Forelimb muscle (tissue), 1 donor: ENCODE data around the gene DYDC1. TPM values are rescaled to one million over a fixed set of nuclear protein-coding genes. Genes with fewer than 3 reads are reported as not detected.
"Not testable (repeated sequence)": the region's sequence is repeated elsewhere in the genome, so short reads cannot be mapped to it uniquely, and the experiment has no call there.

Experiments
- DNase-seq: peaks from one replicate; pipeline ENCODE4 v3.0.0-alpha.2; 2013; ENCODE audit warnings: low read depth
- polyA plus RNA-seq: library from polyadenylated mRNA; unstranded; fragments of 120-200 nt; gene quantifications from one replicate; pipeline ENCODE4 v1.2.1, GENCODE V29; 2013; ENCODE audit not compliant: insufficient read length

The DYDC1 gene
- polyA plus RNA-seq, 1 donor, result not detected

DNA sequence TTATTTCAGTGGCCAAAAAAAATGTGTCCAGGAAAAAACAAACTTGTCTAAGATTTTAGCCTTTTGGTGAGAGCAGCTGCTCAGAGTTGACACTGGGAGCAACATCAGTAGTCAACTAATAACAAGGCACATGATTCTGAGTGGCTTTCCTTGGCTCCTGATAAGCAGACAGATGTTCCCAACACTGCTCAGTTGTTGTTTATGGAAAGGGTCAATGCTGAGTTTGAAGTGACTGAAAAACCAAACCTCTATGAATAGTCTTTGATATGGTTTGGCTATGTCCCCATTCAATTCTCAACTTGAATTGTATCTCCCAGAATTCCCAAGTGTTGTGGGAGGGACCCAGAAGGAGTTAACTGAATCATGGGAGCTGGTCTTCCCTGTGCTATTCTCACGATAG lies 12.3 kb downstream of the DYDC1 start:
- DNase-seq, result no peak

DNA sequence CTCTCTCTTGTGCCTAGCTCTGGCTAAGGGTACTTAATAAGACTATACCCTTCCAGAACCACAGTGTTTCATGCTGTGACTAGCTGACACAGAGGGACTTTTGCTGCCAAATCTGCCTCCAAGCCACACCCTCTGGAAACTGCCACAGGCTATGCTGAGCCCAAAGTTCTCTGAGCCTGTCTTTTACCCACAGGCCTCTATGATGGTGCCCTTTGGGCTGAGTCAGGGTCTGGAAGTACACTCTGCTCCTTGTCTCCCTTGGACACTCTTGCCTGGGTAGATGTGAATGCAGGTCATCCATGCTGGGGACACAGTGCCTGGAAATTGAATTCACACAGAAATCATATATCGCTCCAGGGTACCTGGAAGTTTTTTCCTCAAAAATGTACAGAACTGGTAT lies 22.6 kb downstream of the DYDC1 start:
- no peak for DNase-seq

DNA sequence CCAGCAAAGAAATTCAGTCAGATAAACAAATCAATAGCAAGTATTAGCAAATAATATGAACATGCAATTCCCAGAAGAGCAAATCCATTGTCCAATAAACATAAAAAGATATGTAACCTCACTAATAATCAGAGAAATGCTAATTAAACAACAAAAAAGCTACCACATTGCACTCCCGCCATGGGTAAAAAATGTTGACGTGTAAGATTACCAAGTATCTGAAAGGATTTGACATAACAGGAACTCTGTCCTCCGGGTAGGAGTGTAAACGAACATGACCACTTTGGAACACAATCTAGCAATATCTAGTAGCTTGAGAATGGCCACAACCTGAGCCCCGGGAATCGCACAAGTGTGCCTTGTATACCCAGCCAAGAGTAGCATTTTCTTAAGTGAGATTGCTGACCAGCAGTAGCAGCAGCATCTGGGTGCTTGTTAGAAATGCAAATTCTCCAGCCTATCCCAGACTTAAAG lies 31.6 kb downstream of the DYDC1 start:
- no peak for DNase-seq

DNA sequence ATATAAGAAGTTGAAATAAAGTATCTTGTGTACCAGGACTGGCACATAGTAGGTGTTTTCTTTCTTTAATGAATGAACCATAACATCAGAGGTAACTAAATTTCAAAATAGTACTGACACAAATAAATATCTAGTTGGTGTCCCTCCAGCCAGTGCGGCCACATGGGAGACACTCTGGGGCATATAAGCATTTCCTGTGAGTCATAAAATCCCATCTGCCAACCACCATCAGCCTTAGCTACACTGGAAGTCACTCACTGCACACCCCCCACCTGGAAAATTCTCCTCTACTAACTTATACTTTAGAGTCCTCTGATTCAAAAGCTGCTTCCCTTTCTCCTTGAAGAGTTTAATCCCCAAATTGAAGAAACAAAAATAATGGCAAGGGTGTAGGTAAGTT lies 32.5 kb downstream of the DYDC1 start:
- no peak for DNase-seq

DNA sequence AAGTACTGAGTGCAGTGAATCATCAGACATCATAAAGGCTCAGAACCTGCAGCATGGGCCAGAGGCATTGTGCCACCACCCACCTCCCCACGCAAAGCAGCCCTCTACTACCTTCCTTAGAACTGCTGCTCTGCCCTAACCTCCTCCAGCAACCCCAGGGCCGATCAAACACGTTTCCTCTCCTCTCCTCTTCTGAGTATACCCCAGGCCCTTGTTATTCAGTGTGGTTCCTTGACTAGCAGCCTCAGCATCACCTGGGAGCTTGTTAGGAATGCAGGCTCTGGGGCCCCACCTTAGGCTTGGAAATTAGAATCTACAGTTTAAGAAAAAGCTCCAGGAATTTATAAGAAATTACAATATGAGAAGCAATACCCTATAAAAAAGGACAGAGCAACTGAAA lies 33.2 kb downstream of the DYDC1 start:
- DNase-seq, result no peak

DNA sequence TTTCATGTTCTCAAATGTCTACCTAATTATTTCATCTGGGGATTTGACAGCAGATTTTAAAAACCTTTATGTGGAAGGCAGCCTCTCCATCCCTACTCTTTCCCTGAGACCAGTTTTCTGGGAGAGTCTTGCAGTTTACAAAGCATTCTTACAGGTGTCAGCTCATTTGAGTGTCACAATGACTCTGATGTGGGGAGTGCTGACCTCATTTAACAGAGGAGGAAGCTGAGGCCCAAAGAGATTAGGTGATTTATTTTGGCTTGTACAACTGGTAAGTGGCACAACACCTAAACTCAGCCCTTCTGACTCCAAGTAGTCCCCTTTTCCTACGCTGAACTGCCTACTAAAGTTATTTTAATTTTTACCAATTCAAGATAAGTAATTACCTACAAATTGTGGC lies 33.8 kb downstream of the DYDC1 start:
- DNase-seq, result no peak

DNA sequence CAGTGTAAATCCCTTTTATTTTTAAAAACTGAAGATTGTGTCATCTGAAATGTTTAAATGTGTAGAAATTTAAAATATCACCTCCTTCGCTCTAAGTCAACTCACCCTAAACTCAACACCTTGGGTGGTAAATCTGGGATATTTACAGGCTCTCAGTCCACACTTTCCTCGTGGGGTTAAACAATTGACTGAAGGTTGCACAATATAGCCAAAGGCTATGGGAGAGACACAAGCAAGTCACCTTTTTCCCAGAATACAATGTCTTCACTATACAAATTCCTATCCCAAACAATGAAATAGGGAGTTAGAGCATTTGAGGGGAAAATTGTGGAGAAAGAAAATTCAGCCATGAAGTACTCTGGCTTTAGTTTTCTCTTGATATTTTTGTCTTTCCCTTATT lies 34.4 kb downstream of the DYDC1 start:
- no peak for DNase-seq

DNA sequence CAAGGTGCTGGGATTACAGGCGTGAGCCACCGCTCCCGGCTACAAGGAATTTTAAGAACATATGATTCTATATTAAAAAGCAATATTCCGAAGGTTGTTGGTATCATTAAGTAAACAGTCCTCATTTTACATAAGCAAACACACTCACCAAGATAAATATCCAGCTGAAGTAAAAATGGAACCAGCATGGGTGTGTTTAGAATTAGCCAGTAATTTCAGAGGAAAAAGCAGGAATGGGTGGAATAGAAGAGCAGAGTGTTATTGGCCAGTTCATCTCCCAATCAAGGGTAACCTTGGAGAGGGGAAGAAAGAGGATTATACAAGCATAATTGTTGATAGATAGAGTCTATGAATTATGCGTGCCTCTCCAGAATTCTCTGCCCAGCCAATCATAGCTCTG lies 35.4 kb downstream of the DYDC1 start:
- no peak for DNase-seq

DNA sequence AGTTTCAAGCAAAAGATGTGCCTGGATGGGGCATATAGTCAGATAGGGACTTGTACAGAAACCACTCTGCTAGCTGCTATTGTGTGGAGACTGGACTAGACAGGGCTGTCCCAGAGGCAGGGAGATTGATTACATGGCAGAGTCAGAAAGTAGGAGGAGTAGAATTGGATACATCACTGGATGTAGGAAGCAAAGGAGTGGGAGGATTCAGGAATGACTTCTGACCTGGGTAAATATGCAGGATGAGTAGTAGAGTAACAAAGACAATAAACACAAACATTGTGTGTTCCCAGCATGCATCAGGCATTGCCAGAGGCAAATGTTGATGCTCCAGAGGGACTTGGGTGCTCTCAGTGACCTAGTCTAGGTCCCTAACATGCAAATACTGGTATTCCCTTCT lies 36.2 kb downstream of the DYDC1 start:
- DNase-seq, result no peak

DNA sequence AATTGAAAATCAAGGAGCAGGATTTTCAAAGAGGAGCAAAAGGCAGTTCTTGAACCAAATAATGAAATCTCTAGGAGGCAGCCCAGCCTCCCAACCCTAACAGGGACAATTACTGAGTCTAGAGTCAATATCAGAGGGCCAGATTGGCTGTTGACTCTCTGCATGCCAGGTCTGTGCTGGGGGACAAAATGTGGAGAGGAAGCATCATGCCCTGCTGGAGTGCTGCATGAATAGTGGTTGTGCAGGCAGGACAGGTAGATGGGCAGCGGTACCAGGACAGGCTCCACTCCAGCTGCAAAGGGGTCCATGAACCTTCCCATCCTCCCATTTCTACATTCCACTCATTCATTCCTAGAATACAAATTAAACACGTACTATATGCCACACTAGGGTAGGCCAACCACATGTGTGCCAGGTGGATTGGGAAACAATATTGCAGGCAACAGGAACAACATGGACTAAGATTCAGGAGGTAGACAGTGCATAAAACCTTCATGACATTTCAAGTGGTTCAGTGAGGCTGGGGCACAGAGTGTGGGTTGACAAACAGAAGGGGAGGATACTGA lies 36.7 kb downstream of the DYDC1 start:
- DNase-seq, result no peak

DNA sequence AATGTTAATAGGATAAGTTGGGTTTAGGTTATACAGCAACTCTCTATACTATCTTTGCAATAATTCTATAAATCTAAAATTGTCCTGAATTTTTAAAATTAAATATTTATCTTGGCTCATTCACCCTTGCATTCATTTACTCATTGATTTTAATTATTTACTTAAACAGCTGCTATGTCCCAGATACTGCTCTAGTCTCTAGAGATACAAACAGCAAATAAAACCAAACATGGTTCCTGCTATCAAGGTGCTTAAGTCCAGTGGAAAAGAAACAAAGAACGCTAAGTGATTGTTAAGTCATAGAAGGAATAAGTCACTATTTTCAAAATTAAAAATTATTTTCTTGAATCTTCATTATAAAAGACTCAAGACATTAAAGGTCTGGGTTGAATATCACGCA lies 37.2 kb downstream of the DYDC1 start:
- no peak for DNase-seq

DNA sequence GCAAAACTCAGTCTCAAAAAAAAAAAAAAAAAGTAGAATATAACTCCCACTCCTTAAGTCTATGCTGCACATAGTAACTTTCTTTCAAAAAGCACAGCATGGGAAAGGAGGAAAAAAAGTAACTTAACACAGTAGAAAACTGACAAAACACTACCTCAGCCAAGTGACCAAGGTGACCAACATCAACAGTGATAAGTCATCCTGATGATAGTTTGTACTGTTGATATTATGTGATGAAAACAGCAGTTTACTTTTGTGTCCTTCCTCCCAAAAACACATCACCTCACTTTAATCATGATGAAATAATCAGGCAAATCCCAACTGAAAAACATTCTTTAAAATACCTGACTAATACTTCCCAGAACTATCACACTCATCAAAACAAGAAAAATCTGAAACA lies 37.8 kb downstream of the DYDC1 start:
- no peak for DNase-seq

DNA sequence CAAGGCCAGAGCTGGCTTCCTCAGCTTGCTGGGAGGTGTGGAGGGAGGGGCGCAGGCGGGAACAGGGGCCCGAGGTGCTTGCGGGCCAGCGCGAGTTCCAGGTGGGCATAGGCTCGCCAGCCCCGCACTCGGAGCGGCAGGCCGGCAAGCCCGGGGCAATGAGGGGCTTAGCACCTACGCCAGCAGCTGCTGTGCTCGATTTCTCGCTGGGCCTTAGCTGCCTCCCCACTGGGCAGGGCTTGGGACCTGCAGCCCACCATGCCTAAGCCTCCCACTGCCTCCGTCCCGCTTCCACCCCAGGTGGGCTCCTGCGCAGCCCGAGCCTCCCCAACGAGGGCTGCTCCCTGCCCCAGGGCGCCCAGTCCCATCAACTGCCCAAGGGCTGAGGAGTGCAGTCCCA lies 41.2 kb downstream of the DYDC1 start:
- DNase-seq, result no peak

DNA sequence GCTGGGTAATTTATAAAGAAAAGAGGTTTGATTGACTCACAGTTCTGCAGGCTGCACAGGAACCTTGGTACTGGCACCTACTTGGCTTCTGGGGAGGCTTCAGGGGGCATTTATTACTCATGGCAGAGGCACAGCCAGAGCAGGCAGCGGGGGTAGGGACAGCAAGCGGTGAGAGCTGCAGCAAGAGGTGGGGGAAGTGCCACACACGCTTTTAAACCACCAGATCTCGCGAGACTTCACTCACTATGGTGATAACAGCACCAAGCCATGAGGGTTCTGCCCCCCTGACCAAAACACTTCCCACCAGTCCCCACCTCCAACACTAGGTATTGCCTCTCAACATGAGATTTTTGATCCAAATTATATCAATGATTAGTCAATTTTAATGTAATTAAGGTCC lies 43.0 kb downstream of the DYDC1 start:
- no peak for DNase-seq

DNA sequence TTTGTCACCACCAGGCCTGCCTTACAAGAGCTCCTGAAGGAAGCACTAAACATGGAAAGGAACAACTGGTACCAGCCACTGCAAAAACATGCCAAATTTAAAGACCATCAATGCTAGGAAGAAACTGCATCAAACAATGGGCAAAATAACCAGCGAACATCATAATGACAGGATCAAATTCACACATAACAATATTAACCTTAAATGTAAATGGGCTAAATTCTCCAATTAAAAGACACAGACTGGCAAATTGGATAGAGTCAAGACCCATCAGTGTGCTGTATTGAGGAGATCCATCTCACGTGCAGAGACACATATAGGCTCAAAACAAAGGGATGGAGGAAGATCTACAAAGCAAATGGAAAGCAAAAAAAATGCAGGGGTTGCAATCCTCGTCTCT lies 50.6 kb downstream of the DYDC1 start:
- not testable (repeated sequence) for DNase-seq

DNA sequence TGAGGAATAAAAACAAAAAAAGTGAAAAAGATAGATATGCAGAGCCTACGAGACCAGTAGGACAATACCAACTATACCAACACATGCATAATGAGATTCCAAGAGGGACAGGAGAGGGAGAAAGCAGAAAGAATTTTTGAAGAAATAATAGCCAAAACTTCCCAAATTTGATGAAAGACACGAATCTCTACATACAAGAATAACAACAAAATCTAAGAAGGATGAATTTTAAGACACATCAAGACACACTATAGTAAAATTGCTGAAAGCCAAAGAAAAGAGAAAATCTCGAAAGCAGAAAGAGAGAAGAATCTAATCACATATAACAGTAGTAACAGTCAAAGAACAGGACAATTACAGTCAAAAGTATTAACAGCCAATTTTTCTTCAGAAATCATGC lies 59.6 kb downstream of the DYDC1 start:
- no peak for DNase-seq

DNA sequence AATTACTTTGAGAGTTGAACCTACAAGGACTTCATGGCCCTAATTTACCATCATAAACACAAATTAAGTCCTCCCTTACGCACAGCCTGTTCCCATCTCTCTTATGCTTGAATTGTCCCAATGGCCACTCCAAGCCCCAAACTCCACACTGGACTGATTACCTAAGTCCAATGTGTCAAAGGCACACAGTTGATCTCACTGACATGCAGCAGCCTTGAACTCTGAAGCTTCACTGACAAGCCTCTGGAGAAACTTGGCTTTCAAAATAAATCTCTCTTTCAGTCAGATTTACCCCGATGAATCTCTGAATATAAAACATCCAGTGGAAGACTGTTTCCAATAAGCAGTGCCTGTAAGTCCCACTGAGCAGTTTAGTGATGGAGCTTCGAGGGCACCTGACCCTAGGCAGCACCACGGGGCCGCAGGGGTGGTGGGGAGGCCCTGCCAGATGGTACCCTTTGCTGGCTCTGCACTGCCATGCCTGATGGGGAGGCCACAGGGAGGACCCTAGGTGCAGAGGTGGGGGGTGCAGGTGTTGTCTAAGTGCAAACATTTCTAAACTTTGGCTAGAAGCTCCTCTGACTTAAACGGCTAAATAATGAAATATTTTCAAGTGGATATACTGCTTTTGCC lies 63.8 kb downstream of the DYDC1 start:
- no peak for DNase-seq

DNA sequence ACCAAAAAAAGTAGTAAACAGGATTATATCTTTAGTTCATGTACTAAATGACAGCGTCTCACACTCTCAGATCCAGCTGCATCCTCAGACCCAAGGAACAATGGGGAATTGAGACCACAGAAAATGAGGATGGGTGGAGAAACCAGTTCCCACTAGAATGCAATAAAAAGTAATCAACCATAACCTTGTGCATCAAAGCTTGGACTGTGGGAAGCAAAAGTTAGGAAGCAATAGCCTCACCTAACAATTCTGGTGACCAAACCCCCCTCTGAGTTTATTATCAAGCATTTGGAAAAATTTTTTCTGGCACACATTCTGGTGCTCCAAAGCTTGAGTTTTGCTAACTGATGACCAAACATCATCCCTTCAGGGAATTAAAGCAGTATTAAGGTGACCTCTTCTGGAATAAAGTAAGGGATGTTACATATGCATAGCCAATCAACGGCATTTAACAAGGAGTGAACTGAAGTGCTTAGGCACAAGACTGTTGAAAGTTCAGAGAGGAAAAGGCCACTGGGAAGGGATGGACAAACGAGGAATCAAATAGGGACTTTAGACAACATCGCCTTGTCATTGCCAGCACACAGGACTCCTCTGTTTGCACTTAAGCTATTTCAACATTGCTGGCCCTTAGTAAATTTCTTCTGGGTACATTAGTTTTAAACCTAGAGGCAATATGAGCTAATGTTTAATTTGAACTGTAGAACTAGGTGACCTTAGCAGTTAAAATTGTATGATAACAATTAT lies 65.9 kb downstream of the DYDC1 start:
- DNase-seq, result no peak

DNA sequence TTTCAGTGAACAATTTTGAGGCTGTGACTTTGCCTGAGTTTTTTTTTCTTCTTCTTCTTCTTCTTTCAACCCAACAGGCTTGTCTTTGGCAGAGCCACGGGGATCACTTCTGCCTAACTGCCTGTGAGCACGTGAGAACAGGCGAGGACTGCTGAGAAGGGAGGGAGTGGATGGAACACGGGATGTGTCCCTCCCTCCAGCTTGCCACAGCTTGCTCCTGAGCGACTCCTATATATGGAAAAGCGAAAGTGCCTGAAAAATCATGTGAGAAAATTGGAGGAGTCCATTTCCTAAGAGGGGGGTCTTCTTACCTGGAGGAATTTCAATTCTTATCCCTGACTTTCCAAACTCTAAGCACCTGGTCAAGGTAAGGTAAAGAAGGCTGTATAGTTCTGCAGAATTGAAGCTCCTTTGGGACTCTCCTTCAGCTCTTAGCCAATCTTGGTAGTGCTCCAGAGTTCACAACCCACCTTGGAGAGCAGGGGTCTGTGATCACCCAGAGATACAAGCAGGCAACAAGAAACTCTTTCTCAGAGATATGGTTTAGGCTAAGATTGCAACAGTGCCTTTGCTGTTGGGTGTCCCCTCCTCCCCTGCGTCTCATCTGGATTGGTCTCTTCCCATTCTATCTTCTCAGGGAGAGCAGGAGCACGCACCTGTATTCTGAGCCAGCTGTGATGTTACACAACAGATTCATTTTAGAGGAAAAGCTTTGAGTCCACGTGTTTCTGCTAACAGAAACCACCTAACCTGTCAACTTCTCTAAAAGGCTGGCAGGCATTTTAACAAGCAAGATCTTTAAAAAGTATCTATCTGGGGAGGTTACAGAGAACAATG lies 66.9 kb downstream of the DYDC1 start, which contains the start of gene MAT1A:
Gene MAT1A, minus strand, starts transcription at position 208 of the 837 bp plus-strand sequence. CDS start 235 bp downstream, outside the sequence.
- no peak for DNase-seq

DNA sequence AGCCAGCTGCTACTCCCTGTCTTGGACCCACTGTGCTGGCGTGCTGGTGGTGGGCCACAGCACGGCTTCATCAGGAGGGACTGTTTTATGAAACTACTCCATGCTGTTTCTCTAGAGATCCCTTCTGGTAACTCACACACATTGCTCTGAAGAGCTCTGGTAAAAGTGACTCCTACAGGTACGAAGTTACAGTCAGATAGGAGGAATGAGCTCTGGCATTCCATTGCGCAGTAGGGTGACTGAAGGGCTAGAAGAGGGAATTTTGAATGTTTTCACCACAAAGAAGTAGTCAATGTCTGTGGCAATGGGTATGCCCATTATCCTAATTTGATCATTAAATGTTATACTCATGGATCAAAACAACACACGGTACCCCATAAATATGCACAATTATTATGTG lies 67.7 kb downstream of the DYDC1 start:
- DNase-seq, result no peak
